Trophoblast cell (in vitro differentiated cells and primary cell): ENCODE measurements around the gene CNGA2.

Experiments used
- DNase-seq, 2 donors: peaks; one replicate each; pipeline ENCODE4 v3.0.0-alpha.2; 2016
- H2AFZ ChIP-seq: 2 replicates; pipeline ENCODE4 v1.6.1; 2013; ENCODE audit warnings: low read length, moderate library complexity, mild to moderate bottlenecking; ENCODE audit not compliant: insufficient read depth, poor library complexity
- H2AK5ac ChIP-seq: 2 replicates; pipeline ENCODE4 v1.6.1; 2013; ENCODE audit warnings: mild to moderate bottlenecking, low read length
- H2BK120ac ChIP-seq: 2 replicates; pipeline ENCODE4 v1.6.1; 2013; ENCODE audit warnings: low read length, mild to moderate bottlenecking, moderate library complexity; ENCODE audit not compliant: insufficient read depth, poor library complexity
- H2BK12ac ChIP-seq: 2 replicates; pipeline ENCODE4 v1.6.1; 2013; ENCODE audit warnings: mild to moderate bottlenecking, low read length, moderate library complexity
- H2BK5ac ChIP-seq: 2 replicates; pipeline ENCODE4 v1.6.1; 2013; ENCODE audit warnings: low read length, low read depth, moderate library complexity, mild to moderate bottlenecking; ENCODE audit not compliant: poor library complexity
- H3K14ac ChIP-seq: 2 replicates; pipeline ENCODE4 v1.6.1; 2013; ENCODE audit warnings: mild to moderate bottlenecking, low read length
- H3K18ac ChIP-seq: 2 replicates; pipeline ENCODE4 v1.6.1; 2013; ENCODE audit warnings: mild to moderate bottlenecking, low read length
- H3K23ac ChIP-seq: 2 replicates; pipeline ENCODE4 v1.6.1; 2013; ENCODE audit warnings: low read length
- H3K27ac ChIP-seq: 2 replicates; pipeline ENCODE4 v1.5.1; 2013; ENCODE audit warnings: low read depth, mild to moderate bottlenecking, inconsistent platforms, low read length, moderate library complexity
- H3K27me3 ChIP-seq: 2 replicates; pipeline ENCODE4 v1.6.1; 2013; ENCODE audit warnings: inconsistent platforms, mild to moderate bottlenecking, low read length, moderate library complexity; ENCODE audit not compliant: insufficient read depth
- H3K36me3 ChIP-seq, 2 experiments: 1 replicate in 1 of 2; 2 replicates in 1 of 2; pipeline ENCODE4 v1.6.1; 2013; ENCODE audit warnings: low read length in 2 of 2, mild to moderate bottlenecking in 2 of 2, moderate library complexity in 1 of 2; ENCODE audit not compliant: insufficient read depth in 2 of 2, control insufficient read depth in 1 of 2
- H3K4ac ChIP-seq: 2 replicates; pipeline ENCODE4 v1.6.1; 2013; ENCODE audit warnings: low read depth, mild to moderate bottlenecking, low read length, moderate library complexity
- H3K4me1 ChIP-seq, 2 experiments: 1 replicate in 1 of 2; 2 replicates in 1 of 2; pipeline ENCODE4 v1.6.1; 2013; ENCODE audit warnings: low read length in 2 of 2, mild to moderate bottlenecking in 2 of 2, moderate library complexity in 1 of 2; ENCODE audit not compliant: insufficient read depth in 2 of 2, control insufficient read depth in 1 of 2
- H3K4me2 ChIP-seq: 2 replicates; pipeline ENCODE4 v1.6.1; 2013; ENCODE audit warnings: inconsistent platforms, mild to moderate bottlenecking, low read length, moderate library complexity
- H3K4me3 ChIP-seq: 2 replicates; pipeline ENCODE4 v1.5.1; 2013; ENCODE audit warnings: mild to moderate bottlenecking, low read depth, low read length, inconsistent platforms
- H3K79me1 ChIP-seq: one replicate; pipeline ENCODE4 v1.6.1; 2013; ENCODE audit warnings: low read length
- H3K79me2 ChIP-seq: 2 replicates; pipeline ENCODE4 v1.6.1; 2013; ENCODE audit warnings: low read length, mild to moderate bottlenecking; ENCODE audit not compliant: control insufficient read depth, insufficient read depth, poor library complexity
- H3K9ac ChIP-seq: 2 replicates; pipeline ENCODE4 v1.6.1; 2013; ENCODE audit warnings: mild to moderate bottlenecking, low read length
- H3K9me3 ChIP-seq: 2 replicates; pipeline ENCODE4 v1.6.1; 2013; ENCODE audit warnings: low read depth, mild to moderate bottlenecking, control low read depth, inconsistent platforms, low read length; ENCODE audit not compliant: insufficient read depth
- H4K12ac ChIP-seq: 2 replicates; pipeline ENCODE4 v1.6.1; 2013; ENCODE audit warnings: low read depth, mild to moderate bottlenecking, low read length, moderate library complexity
- H4K8ac ChIP-seq: 2 replicates; pipeline ENCODE4 v1.6.1; 2013; ENCODE audit warnings: low read depth, mild to moderate bottlenecking, low read length, moderate library complexity
- H4K91ac ChIP-seq: one replicate; pipeline ENCODE4 v1.6.1; 2013; ENCODE audit warnings: low read depth, mild to moderate bottlenecking, low read length, moderate library complexity
- WGBS: extraction: QIAGEN DNeasy Blood & Tissue Kit; methylation state at CpG from one replicate; pipeline ENCODE4 v1.1.7; 2013; ENCODE audit warnings: missing lambda C conversion rate; ENCODE audit not compliant: insufficient read length, insufficient coverage; ENCODE audit errors: extremely low coverage; 5-methylcytosine and 5-hydroxymethylcytosine counted together

Gene CNGA2

DNA sequence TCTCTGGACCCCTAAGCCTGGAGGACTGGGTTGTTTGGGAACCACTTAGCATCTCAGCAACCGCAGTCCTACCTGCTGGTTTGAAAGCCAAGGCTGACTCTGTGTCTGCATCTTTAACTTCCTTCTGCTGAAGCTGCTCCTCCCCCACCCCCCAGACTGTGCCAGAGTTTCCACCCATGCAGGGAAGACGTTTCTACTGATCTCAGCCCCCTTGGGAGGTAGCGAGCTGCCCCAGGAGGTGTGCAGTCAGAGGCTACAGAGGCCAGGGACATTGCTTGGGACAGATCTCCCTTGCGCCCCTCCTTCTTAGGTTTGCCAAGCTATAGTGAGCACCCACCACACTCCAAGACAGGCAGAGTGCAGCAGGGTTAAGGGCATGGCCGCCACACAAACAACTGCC, 23.4 kb upstream of the CNGA2 start:
- H3K4ac ChIP-seq = no peak overlapping the region
- WGBS = no CpG with 5 or more reads among the region's 5 CpGs
- H3K79me2 ChIP-seq = no peaks in the 10 kb centered on the region
- no peak overlapping the region for H3K4me2 ChIP-seq
- DNase-seq = no peak
- H3K4me1 ChIP-seq = no peaks in the 10 kb centered on the region
- H2AK5ac ChIP-seq = no peak overlapping the region
- no peaks in the 10 kb centered on the region for H3K79me1 ChIP-seq
- H4K12ac ChIP-seq = no peak overlapping the region
- H2BK5ac ChIP-seq = no peak overlapping the region
- no peak overlapping the region for H3K23ac ChIP-seq
- no peak overlapping the region for H3K9ac ChIP-seq
- no peak overlapping the region for H2BK12ac ChIP-seq
- no peaks in the 10 kb centered on the region for H3K27me3 ChIP-seq
- no peak overlapping the region for H3K18ac ChIP-seq
- H3K14ac ChIP-seq = no peak overlapping the region
- no peak overlapping the region for H4K91ac ChIP-seq
- H3K9me3 ChIP-seq = no peaks in the 10 kb centered on the region
- no peak overlapping the region for H2AFZ ChIP-seq
- no peaks in the 10 kb centered on the region for H3K36me3 ChIP-seq
- H2BK120ac ChIP-seq = no peak overlapping the region
- H3K4me3 ChIP-seq = no peak overlapping the region
- no peak overlapping the region for H4K8ac ChIP-seq
- no peak overlapping the region for H3K27ac ChIP-seq

- no peak overlapping the region for H3K23ac ChIP-seq
- no peak overlapping the region for H3K4me2 ChIP-seq
- no peaks in the 10 kb centered on the region for H3K36me3 ChIP-seq
- H2BK12ac ChIP-seq = no peak overlapping the region
- H3K4me1 ChIP-seq = no peaks in the 10 kb centered on the region
- no CpG with 5 or more reads among the region's 2 CpGs for WGBS
- no peaks in the 10 kb centered on the region for H3K27me3 ChIP-seq
- DNase-seq = no peak
- no peak overlapping the region for H3K9ac ChIP-seq
- no peak overlapping the region for H3K18ac ChIP-seq
- no peaks in the 10 kb centered on the region for H3K9me3 ChIP-seq
- no peak overlapping the region for H3K4me3 ChIP-seq
- H3K79me1 ChIP-seq = no peaks in the 10 kb centered on the region
- H2AK5ac ChIP-seq = no peak overlapping the region
- no peak overlapping the region for H2BK5ac ChIP-seq
- no peak overlapping the region for H4K91ac ChIP-seq
- H3K27ac ChIP-seq = no peak overlapping the region
- H3K4ac ChIP-seq = no peak overlapping the region
- H4K12ac ChIP-seq = no peak overlapping the region
- no peak overlapping the region for H2AFZ ChIP-seq
- no peak overlapping the region for H4K8ac ChIP-seq
- H2BK120ac ChIP-seq = no peak overlapping the region
- no peaks in the 10 kb centered on the region for H3K79me2 ChIP-seq
- no peak overlapping the region for H3K14ac ChIP-seq
Measured at GRCh38 chrX:151711787-151712186, 22.8 kb upstream of the CNGA2 start.

DNA sequence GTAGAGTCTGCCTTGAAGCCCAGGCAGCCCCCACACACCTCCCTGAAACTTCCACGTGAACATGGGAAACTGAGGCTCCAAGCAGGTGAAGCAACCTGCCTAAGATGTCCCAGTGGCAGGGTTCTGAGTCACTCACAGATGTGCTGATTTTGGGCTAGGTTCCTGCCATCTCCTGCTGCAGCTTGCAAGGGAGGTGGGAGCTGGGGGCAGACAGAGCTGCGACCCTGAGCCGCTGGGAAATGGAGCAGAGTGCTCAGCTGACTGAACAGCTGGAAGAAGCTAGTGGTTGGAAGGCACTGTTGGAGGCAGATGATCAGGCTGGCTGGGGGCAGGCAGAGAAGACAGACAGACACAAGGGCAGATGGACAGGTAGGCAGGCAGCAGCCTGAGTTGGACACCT, 22.3 kb upstream of the CNGA2 start:
- Histone ChIP-seq H3K4ac (no peak overlapping the region), H3K36me3 (no peaks in the 10 kb centered on the region), H2AFZ (no peak overlapping the region), H2AK5ac (no peak overlapping the region), H3K79me1 (no peaks in the 10 kb centered on the region), H3K23ac (no peak overlapping the region), H3K27me3 (no peaks in the 10 kb centered on the region), H3K4me3 (no peak overlapping the region), H3K79me2 (no peaks in the 10 kb centered on the region), H3K9me3 (no peaks in the 10 kb centered on the region), H3K14ac (no peak overlapping the region), H4K8ac (no peak overlapping the region), H3K4me1 (no peaks in the 10 kb centered on the region), H2BK120ac (no peak overlapping the region), H3K18ac (no peak overlapping the region), H3K9ac (no peak overlapping the region), H2BK12ac (no peak overlapping the region), H3K27ac (no peak overlapping the region), H4K12ac (no peak overlapping the region), H3K4me2 (no peak overlapping the region), H4K91ac (no peak overlapping the region), H2BK5ac (no peak overlapping the region)
- no peak for DNase-seq
- WGBS = no CpG with 5 or more reads among the region's 3 CpGs

DNA sequence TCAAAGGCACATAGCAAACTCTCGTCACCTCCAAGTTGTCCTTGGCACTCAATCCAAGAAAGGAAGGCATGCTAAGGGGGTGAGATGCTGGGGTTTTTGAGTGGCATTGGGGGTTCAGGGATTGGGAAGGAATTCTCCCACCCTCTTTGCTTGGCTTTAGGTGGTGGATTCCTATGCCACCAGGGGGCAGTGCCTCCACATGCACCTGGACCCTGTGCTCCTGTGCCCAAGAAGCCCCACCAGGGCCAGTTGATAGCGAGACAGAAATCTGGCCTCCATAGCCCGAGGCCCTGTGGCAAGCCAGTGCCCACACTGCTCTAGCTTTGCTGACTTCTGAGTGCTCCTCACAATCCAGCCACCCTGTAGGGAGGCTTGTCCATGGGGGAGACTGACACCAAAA, 20.7 kb upstream of the CNGA2 start:
- no peak overlapping the region for H3K9ac ChIP-seq
- H2BK12ac ChIP-seq = no peak overlapping the region
- no peak overlapping the region for H4K91ac ChIP-seq
- no peaks in the 10 kb centered on the region for H3K79me1 ChIP-seq
- H2AK5ac ChIP-seq = no peak overlapping the region
- DNase-seq = peak in 1 of 2 donors; percentile 8
- no peak overlapping the region for H3K4me2 ChIP-seq
- no peak overlapping the region for H3K4me3 ChIP-seq
- no peak overlapping the region for H4K12ac ChIP-seq
- H2BK120ac ChIP-seq = no peak overlapping the region
- no peaks in the 10 kb centered on the region for H3K36me3 ChIP-seq
- H3K27me3 ChIP-seq = no peaks in the 10 kb centered on the region
- H3K23ac ChIP-seq = no peak overlapping the region
- H2BK5ac ChIP-seq = no peak overlapping the region
- H3K9me3 ChIP-seq = no peaks in the 10 kb centered on the region
- no peak overlapping the region for H4K8ac ChIP-seq
- no peak overlapping the region for H3K14ac ChIP-seq
- H3K27ac ChIP-seq = no peak overlapping the region
- no peak overlapping the region for H2AFZ ChIP-seq
- H3K79me2 ChIP-seq = no peaks in the 10 kb centered on the region
- H3K4me1 ChIP-seq = no peaks in the 10 kb centered on the region
- H3K4ac ChIP-seq = no peak overlapping the region
- no peak overlapping the region for H3K18ac ChIP-seq
- no CpG with 5 or more reads among the region's 3 CpGs for WGBS
